GM12891 (cell line): ENCODE measurements around the gene TTC22.

Source experiments
- DNase-seq: peaks from one replicate; pipeline ENCODE4 v3.0.0; 2011; ENCODE audit warnings: low spot score; ENCODE audit not compliant: insufficient read length
- FAIRE-seq: peaks from 2 replicates; lab custom pipeline; 2011; peaks lifted over from hg19 to GRCh38; lab: Jason Lieb, UNC
- PAX5 ChIP-seq: IDR thresholded peaks from 2 replicates; pipeline ENCODE4 v1.6.1; 2011; ENCODE audit warnings: low read length, moderate library complexity, mild to moderate bottlenecking; ENCODE audit not compliant: insufficient read depth, severe bottlenecking
- POLR2A ChIP-seq: IDR thresholded peaks from 2 replicates; pipeline ENCODE4 v1.6.1; 2011; ENCODE audit warnings: low read depth, low read length, control low read depth
- POLR2AphosphoS5 ChIP-seq: IDR thresholded peaks from 2 replicates; pipeline ENCODE4 v1.6.1; 2011; ENCODE audit warnings: low read depth, low read length, control low read depth
- POU2F2 ChIP-seq: IDR thresholded peaks from 2 replicates; pipeline ENCODE4 v1.6.1; 2011; ENCODE audit warnings: low read depth, mild to moderate bottlenecking, control low read depth, low read length, moderate library complexity
- SPI1 ChIP-seq: IDR thresholded peaks from 2 replicates; pipeline ENCODE4 v1.6.1; 2011; ENCODE audit warnings: low read depth, low read length, control low read depth
- TAF1 ChIP-seq: IDR thresholded peaks from 2 replicates; pipeline ENCODE4 v1.6.1; 2011; ENCODE audit warnings: low read depth, low read length, control low read depth

The TTC22 gene

DNA sequence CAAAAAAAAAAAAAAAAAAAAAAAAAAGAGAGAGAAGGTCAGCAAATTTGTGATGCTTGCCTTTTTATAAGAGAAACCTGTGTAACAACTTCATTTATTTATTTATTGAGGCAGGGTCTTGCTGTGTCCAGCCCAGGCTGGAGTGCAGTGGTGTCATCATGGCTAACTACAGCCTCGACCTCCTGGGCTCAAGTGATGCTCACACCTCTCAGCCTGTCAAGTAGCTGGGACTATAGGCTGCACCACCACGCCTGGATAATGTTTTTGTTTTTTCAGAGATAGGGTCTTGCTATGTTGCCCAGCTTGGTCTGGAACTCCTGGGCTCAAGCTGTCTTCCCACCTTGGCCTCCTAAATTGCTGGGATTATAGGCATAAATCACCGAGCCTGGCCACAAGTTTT, 43.4 kb upstream of the TTC22 start:
- FAIRE-seq (no peak), DNase-seq (no peak)
- TF ChIP-seq PAX5 (no peak), POLR2AphosphoS5 (no peak)

DNA sequence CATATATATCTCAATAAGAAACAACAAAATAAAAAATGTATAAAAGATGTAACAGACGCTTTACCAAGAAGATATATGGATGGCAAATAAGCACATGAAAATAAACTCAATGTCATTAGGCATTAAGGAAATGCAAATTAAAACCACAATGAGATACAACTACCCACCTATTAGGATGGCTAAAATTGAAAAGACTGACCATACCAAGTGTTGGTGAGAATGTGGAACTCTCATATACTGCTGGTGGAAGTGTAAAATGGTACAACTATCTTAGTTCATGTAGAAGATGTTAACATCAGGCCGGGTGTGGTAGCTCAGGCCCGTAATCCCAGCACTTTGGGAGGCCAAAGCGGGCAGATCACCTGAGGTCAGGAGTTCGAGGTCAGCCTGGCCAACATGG, 42.3 kb upstream of the TTC22 start:
- TF ChIP-seq TAF1, result no peak
- TF ChIP-seq POLR2A, result no peak
- TF ChIP-seq PAX5, result no peak
- no peak for TF ChIP-seq POU2F2
- no peak for TF ChIP-seq POLR2AphosphoS5
- no peak for TF ChIP-seq SPI1
- FAIRE-seq, result no peak
- DNase-seq, result no peak

DNA sequence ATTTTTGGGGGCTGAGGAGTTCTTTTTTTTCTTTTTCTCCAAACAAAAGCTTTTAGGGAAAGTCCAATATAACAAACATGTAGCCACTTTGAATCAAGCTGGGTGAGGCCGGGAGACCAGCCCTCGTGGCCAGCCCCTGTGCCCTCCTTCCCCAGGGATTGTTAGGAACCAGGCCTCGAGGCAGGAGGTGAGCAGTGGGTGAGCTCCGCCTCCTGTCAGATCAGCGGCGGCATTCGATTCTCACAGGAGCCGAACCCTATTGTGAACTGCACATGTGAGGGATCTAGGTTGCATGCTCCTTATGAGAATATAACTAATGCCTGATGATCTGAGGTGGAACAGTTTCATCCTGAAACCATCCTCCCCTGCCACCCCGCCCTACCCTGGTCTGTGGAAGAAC, 41.8 kb upstream of the TTC22 start:
- TF ChIP-seq POU2F2, result no peak
- no peak for TF ChIP-seq POLR2AphosphoS5
- no peak for TF ChIP-seq PAX5
- no peak for TF ChIP-seq POLR2A
- no peak for TF ChIP-seq TAF1
- TF ChIP-seq SPI1, result no peak
- DNase-seq (no peak), FAIRE-seq (no peak)

DNA sequence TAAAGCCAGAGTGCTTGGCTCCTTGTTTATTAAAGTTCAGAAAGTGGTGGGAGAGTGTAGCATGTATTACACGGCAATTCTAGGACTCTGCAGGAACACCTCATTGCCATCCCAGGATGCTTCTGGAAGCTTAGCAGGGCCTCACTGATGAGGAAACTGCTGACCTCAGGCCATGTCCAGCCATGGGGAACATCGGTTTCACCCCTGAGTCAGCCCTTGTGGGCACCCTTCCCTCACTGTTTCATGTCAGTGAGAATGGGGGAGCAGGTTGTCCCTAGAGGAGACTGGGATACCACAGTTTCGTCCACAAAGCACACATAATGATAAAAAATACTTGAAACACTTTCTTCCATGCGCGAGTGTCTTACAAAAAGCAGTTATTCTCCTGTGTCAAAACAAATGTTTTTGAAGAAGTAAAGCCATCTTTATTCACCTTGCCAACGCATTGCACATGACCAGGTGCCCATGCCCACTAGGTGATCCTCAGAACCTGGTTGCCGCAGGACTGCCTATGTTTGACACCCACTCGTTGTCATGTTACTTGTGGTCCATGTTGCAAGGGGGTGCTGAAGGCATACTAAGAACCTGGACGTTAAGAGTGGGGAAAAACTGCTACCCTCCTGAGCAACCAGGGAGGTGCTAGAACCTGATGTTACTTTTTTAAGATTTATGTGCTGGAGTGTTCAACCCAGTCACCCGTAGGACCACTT, 41.2 kb upstream of the TTC22 start:
- FAIRE-seq, result no peak

DNA sequence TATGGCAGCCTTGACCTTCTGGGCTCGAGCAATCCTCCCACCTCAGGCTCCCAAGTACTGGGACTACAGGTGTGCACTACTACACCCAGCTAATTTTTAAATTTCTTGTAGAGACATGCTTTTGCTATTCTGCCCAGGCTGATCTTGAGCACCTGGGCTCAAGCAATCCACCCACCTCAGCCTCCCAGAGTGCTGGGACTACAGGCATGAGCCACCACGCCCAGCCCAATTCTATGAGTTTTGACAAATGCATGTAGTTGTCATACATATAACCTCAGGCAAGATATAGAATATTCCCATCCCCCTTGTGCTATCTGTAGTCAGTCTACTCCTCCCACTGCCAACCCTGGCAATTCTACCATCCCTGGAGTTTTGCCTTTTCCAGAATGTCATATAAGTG, 38.7 kb upstream of the TTC22 start:
- TF ChIP-seq PAX5 (no peak), POLR2AphosphoS5 (no peak), POLR2A (no peak), SPI1 (no peak), TAF1 (no peak), POU2F2 (no peak)
- no peak for DNase-seq
- no peak for FAIRE-seq

More for the DNA sequence above, 41.2 kb upstream of the TTC22 start:
- TF ChIP-seq POLR2A (no peak), SPI1 (no peak), POLR2AphosphoS5 (no peak), POU2F2 (no peak), PAX5 (no peak), TAF1 (no peak)
- no peak for DNase-seq

DNA sequence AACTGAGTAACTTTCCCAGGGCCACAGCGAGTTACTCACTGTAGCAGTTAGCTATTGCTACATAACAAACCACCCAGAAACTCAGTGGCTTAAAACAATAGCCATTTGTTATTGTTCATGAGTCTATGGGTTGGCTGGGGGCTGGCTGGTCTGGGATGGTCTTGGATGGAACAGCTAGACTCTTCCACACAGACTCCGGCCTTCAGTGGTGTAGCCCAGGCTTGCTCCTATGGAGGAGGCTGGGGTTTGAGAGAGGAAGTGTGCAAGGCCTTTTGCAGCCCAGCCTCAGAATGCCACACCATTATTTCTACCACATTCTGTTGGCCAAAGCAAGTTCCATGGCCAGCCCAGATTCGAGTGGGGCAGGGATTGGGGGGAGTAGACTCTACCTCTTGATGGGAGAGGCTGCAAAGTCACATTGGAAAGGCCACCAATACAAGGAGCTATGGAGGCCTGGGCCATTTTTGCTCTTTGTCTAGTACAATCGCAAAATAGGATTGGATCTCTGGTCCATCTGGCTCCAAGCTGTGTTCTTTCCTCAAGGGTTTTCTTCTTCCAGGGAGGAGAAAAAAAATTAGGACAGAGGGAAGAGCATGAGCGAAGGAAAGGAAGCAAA, 37.5 kb upstream of the TTC22 start:
- DNase-seq (no peak), FAIRE-seq (no peak)
- TF ChIP-seq POLR2AphosphoS5 (no peak), SPI1 (no peak), TAF1 (no peak), POLR2A (no peak), POU2F2 (no peak), PAX5 (no peak)

GRCh38 chr1:54837002-54837853, 36.1 kb upstream of the TTC22 start:
- FAIRE-seq (no peak), DNase-seq (no peak)
- no peak for TF ChIP-seq PAX5
- no peak for TF ChIP-seq POLR2AphosphoS5
- no peak for TF ChIP-seq POLR2A
- TF ChIP-seq TAF1, result no peak
- no peak for TF ChIP-seq SPI1
- TF ChIP-seq POU2F2, result no peak

- no peak for DNase-seq
- TF ChIP-seq TAF1, result no peak
- no peak for TF ChIP-seq POLR2AphosphoS5
- TF ChIP-seq POU2F2, result no peak
- no peak for TF ChIP-seq POLR2A
- TF ChIP-seq SPI1, result no peak
- no peak for TF ChIP-seq PAX5
- no peak for FAIRE-seq
Observed at GRCh38 chr1:54836594-54836993, 35.5 kb upstream of the TTC22 start.

GRCh38 chr1:54835970-54836369, 34.8 kb upstream of the TTC22 start:
- FAIRE-seq, result no peak
- no peak for TF ChIP-seq PAX5
- TF ChIP-seq SPI1, result no peak
- TF ChIP-seq POLR2A, result no peak
- TF ChIP-seq POLR2AphosphoS5, result no peak
- no peak for TF ChIP-seq TAF1
- TF ChIP-seq POU2F2, result no peak
- no peak for DNase-seq

DNA sequence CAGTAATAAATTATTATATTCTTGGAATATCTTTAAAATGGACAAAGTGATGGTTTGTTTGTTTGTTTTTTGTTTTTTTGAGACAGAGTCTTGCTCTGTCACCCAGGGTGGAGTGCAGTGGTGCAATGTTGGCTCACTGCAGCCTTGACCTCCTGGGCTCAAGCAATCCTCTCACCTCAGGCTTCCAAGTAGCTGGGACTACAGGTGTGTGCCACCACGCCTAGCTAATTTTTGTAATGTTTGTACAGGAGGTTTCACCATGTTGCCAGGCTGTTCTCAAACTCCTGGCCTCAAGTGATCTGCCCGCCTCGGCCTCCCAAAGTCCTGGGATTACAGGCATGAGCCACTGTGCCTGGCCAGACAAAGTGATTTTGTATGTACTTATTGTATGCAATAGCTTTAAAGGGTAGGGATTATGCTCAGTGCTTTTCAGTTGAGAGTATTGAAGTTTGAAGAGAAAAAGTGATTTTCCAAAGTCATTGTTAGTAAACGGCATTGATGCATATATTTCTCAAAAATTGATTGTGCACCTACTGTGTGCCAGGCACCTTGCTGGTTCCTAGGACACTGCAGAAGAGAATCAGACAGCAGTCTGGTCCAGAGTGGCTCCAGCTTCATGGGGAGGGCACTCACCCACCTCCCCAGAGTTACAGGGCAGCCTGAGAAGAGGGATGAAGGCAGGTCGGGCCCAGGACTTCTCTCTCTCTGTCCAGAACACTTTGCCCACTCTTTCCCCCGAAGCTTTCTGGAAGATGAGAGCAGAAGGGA, 34.2 kb upstream of the TTC22 start:
- DNase-seq, result no peak
- FAIRE-seq, result no peak
- no peak for TF ChIP-seq POU2F2
- no peak for TF ChIP-seq POLR2A
- no peak for TF ChIP-seq PAX5
- TF ChIP-seq TAF1, result no peak
- no peak for TF ChIP-seq POLR2AphosphoS5
- TF ChIP-seq SPI1, result no peak
